ENCODE measurements around the gene FOXP4.

The FOXP4 gene

DNA sequence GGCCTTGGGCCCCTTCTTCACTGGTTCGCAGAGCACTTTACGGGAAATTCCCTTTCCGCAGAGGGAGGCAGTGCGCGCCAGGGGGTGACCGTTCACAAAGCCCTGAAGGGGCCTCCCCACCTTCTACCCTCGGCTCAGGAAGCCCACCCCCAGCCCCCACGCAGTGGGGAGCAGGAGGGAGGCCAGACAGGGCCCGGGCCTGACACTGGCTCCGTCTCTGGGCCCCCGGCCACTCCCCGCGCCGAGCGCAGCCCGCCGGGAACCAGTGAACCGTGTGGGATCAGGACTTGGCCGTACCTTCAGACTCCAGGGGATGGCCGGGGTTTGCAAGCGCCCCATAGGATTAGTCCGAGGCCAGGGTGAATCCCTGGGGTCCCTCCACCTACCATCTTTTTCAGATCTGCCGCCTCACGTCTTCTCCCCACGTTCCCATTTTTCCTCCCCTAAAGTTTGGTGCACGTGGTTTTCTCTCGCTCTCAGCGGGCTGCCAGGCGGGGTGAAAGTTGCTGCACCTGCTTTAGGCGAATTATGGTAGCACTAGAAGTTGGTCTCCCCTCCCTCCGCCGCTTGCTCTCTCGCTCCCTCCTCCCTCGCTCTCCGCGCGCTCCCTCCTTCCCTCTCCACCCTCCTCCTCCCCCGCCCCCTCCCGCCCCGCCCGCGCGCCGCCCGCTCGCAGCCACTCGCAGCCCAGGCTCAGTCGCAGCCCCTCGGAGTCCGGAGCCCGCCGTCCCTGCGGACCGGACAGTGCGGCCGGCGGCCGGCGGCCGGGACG is at the start of gene FOXP4:
Gene FOXP4, plus strand, starts transcription at position 679 of the 772 bp plus-strand sequence. CDS start 19,380 bp downstream, outside the sequence.
- TF ChIP-seq, protein P1, sequence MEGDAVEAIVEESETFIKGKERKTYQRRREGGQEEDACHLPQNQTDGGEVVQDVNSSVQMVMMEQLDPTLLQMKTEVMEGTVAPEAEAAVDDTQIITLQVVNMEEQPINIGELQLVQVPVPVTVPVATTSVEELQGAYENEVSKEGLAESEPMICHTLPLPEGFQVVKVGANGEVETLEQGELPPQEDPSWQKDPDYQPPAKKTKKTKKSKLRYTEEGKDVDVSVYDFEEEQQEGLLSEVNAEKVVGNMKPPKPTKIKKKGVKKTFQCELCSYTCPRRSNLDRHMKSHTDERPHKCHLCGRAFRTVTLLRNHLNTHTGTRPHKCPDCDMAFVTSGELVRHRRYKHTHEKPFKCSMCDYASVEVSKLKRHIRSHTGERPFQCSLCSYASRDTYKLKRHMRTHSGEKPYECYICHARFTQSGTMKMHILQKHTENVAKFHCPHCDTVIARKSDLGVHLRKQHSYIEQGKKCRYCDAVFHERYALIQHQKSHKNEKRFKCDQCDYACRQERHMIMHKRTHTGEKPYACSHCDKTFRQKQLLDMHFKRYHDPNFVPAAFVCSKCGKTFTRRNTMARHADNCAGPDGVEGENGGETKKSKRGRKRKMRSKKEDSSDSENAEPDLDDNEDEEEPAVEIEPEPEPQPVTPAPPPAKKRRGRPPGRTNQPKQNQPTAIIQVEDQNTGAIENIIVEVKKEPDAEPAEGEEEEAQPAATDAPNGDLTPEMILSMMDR (IDR thresholded peaks at IDR 0.05; ENCODE audit: borderline replicate concordance, insufficient read depth, low read depth, low read length): no peak

GRCh38 chr6:41497573-41497972 is 48.6 kb upstream of the FOXP4 start:
- TF ChIP-seq, protein P1 (IDR thresholded peaks at IDR 0.05; ENCODE audit: borderline replicate concordance, insufficient read depth, low read depth, low read length): no peak
- no peak overlapping the region for H3K4me3 ChIP-seq (ENCODE audit: low read depth, low read length)

More for the DNA sequence above, at the start of gene FOXP4:
- H3K4me3 ChIP-seq (ENCODE audit: low read depth, low read length): peak within 1 kb of the TSS; percentile 64

- TF ChIP-seq, protein P1 (IDR thresholded peaks at IDR 0.05; ENCODE audit: borderline replicate concordance, insufficient read depth, low read depth, low read length): no peak
- H3K4me3 ChIP-seq (ENCODE audit: low read depth, low read length): no peak overlapping the region
Measured at GRCh38 chr6:41497994-41498393, 48.2 kb upstream of the FOXP4 start.

- TF ChIP-seq, protein P1 (IDR thresholded peaks at IDR 0.05; ENCODE audit: borderline replicate concordance, insufficient read depth, low read depth, low read length): no peak
- H3K4me3 ChIP-seq (ENCODE audit: low read depth, low read length): no peak overlapping the region
Measured at GRCh38 chr6:41498968-41499599, 47.1 kb upstream of the FOXP4 start.

GRCh38 chr6:41500561-41500960 is 45.6 kb upstream of the FOXP4 start:
- no peak overlapping the region for H3K4me3 ChIP-seq (ENCODE audit: low read depth, low read length)
- TF ChIP-seq, protein P1 (IDR thresholded peaks at IDR 0.05; ENCODE audit: borderline replicate concordance, insufficient read depth, low read depth, low read length): no peak

DNA sequence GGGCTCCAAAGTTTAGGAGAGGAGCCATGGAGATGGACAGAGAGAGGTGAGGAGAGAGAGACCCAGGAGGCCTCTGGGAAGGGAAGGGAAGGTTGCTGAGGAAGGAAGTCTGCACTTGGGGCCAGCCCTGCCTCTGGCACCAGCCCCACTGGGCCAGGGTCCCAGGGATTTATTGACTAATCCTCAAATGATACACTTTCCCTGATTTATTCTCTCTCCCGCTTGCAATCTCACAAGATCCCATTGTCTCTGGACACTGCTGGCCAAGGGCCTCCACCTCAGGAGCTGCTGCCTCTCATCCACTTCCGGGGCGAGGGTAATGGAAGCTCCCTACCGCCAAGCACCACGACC is 43.6 kb upstream of the FOXP4 start:
- H3K4me3 ChIP-seq (ENCODE audit: low read depth, low read length): no peak overlapping the region

More for the DNA sequence above, 43.6 kb upstream of the FOXP4 start:
- TF ChIP-seq, protein P1 (IDR thresholded peaks at IDR 0.05; ENCODE audit: borderline replicate concordance, insufficient read depth, low read depth, low read length): no peak

Measured in GM12875 (cell line).